Left lung (tissue), 10 donors: ENCODE results near the gene TPCN2. TPM values are rescaled to one million over a fixed set of nuclear protein-coding genes. Genes with fewer than 3 reads are reported as not detected.

Experiments
- ATAC-seq: fragments of 200-7000 bp; cut with Tn5 transposase; one replicate; pipeline ENCODE4 v1.9.1; 2020; ENCODE audit warnings: moderate library complexity
- DNase-seq, 4 donors: peaks; one replicate each; pipeline ENCODE4 v3.0.0-alpha.2; 2013 to 2020
- H3K27ac ChIP-seq, 2 donors: fragments of 200-600 bp; sonication (generic) in 1 of 2; one replicate each; pipeline versions ENCODE4 v1.5.0 to v1.8.0; 2020 to 2021
- H3K27me3 ChIP-seq, 2 donors: fragments of 200-600 bp; sonication (generic) in 1 of 2; one replicate each; pipeline versions ENCODE4 v1.5.0 to v1.8.0; 2020 to 2021
- H3K36me3 ChIP-seq, 2 donors: fragments of 200-600 bp; sonication (generic) in 1 of 2; one replicate each; pipeline versions ENCODE4 v1.5.0 to v1.8.0; 2020 to 2021
- H3K4me1 ChIP-seq, 2 donors: fragments of 200-600 bp; one replicate each; pipeline ENCODE4 v1.8.0; 2021
- H3K4me3 ChIP-seq, 2 donors: fragments of 200-600 bp; sonication (generic) in 1 of 2; one replicate each; pipeline versions ENCODE4 v1.5.0 to v1.8.0; 2020 to 2021; ENCODE audit warnings: mild to moderate bottlenecking in 1 of 2
- H3K9me3 ChIP-seq, 2 donors: fragments of 200-600 bp; sonication (generic) in 1 of 2; one replicate each; pipeline versions ENCODE4 v1.5.0 to v1.8.0; 2020 to 2021
- CTCF ChIP-seq, 2 donors: fragments of 200-600 bp; sonication (generic) in 1 of 2; IDR thresholded peaks; one replicate each; pipeline versions ENCODE4 v1.5.0 to v1.8.0; 2021; ENCODE audit warnings: antibody characterized with exemption in 2 of 2
- intact Hi-C, 2 donors: fragments of 100-400 bp; cut with DNase I; formaldehyde crosslinking; loops; one replicate each; pipeline versions ENCODE4 v1.11.2 to v1.14.2; 2022
- polyA plus RNA-seq, 6 donors: library from polyadenylated mRNA; unstranded; fragments of 120-200 nt; gene quantifications; one replicate each; pipeline ENCODE4 v1.2.1, GENCODE V29; 2013; ENCODE audit not compliant: insufficient read length in 6 of 6
- total RNA-seq, 2 donors: library from RNA; stranded (reverse); fragmentation: NEBNext Ultra II Directional; extraction: Animal tissue kit (Norgen Biotek cat#: 25700); gene quantifications; one replicate each; pipeline ENCODE4 v1.2.1, GENCODE V29; 2021
- donor health status: DM: no; HTN: yes; CAD: no.
- donor health status: DM: no; HTN: no; CAD: no.

TPCN2 gene
- total and polyA plus RNA-seq, 8 donors, result 12.1 to 22.0 (median 14.9) TPM

- intact Hi-C loops, result no loop called here
- Histone ChIP-seq H3K9me3 (no peaks in the 10 kb centered on the region), H3K4me3 (no peak overlapping the region), H3K27me3 (peaks cover 0 to 5% of the 10 kb centered on the region in 2 donors), H3K27ac (no peak overlapping the region), H3K4me1 (peaks cover 0 to 23% of the 10 kb centered on the region in 2 donors), H3K36me3 (no peaks in the 10 kb centered on the region)
- TF ChIP-seq CTCF (IDR thresholded peaks at IDR 0.05), result no peak
- ATAC-seq, result no peak
- no peak for DNase-seq
These were observed 14.4 kb upstream of the TPCN2 start for GRCh38 chr11:69034123-69034867.

DNA sequence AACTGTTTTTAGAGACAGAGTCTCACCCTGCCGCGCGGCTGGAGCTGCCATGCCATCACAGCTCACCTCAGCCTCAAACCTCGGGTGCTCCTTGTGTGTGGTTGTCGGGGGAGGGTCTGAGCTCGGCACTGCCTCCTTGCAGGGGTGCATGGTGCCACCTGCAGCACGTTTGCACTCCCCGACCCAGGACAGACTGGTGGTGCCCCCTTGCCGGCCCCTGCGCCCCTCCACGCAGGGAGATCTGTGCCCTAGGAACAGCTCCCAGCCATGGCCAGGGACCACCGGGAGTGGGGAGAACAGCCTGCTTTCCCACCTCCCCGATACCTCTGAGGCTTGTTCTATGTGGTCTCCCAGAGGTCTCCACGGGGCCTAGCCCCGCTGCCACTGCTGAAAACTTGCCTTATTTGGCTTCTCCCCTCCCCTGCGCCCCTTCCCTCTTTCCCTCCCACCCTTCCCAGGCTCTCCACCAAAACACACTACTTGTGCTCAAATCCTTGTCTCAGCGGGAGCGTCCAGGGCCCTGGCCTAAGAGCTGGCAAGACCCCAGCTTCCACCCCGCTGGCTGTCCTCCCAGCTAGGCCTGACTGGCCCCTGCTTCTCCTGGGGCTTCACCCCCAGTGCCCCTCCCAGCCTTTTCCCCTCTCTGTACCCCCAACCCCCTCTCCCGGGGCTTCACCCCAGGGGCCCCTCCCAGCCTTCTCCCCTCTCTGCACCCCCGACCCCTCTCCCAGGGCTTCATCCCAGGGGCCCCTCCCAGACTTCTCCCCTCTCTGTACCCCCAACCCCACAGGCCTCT is 13.4 kb upstream of the TPCN2 start:
- H3K36me3 ChIP-seq, result no peaks in the 10 kb centered on the region
- H3K4me1 ChIP-seq, result peaks cover 0 to 19% of the 10 kb centered on the region in 2 donors
- no peaks in the 10 kb centered on the region for H3K9me3 ChIP-seq
- no peak for ATAC-seq
- no peak for TF ChIP-seq CTCF (IDR thresholded peaks at IDR 0.05)
- H3K4me3 ChIP-seq, result no peak overlapping the region
- H3K27ac ChIP-seq, result no peak overlapping the region
- intact Hi-C loops, result no loop called here
- peak in 2 of 4 donors; percentile 70 to 74 for DNase-seq
- H3K27me3 ChIP-seq, result peaks cover 0 to 5% of the 10 kb centered on the region in 2 donors

- Histone ChIP-seq H3K4me1 (peaks cover 0 to 19% of the 10 kb centered on the region in 2 donors), H3K27me3 (peaks cover 0 to 5% of the 10 kb centered on the region in 2 donors), H3K36me3 (no peaks in the 10 kb centered on the region), H3K9me3 (no peaks in the 10 kb centered on the region), H3K27ac (peak overlapping the region in 1 of 2 donors; percentile 3), H3K4me3 (no peak overlapping the region)
- no peak for ATAC-seq
- intact Hi-C loops, result no loop called here
- DNase-seq, result peak in 2 of 4 donors; percentile 37 to 60
- TF ChIP-seq CTCF (IDR thresholded peaks at IDR 0.05), result no peak
These were observed 12.8 kb upstream of the TPCN2 start for GRCh38 chr11:69035946-69036340.

- intact Hi-C loops, result no loop called here
- TF ChIP-seq CTCF (IDR thresholded peaks at IDR 0.05), result no peak
- H3K4me1 ChIP-seq, result peaks cover 0 to 18% of the 10 kb centered on the region in 2 donors
- no peaks in the 10 kb centered on the region for H3K9me3 ChIP-seq
- no peak overlapping the region for H3K27ac ChIP-seq
- H3K36me3 ChIP-seq, result no peaks in the 10 kb centered on the region
- H3K27me3 ChIP-seq, result peaks cover 0 to 5% of the 10 kb centered on the region in 2 donors
- DNase-seq (peak in 1 of 4 donors; percentile 62), ATAC-seq (no peak)
- H3K4me3 ChIP-seq, result no peak overlapping the region
These were observed 11.7 kb upstream of the TPCN2 start for GRCh38 chr11:69037074-69037473.

DNA sequence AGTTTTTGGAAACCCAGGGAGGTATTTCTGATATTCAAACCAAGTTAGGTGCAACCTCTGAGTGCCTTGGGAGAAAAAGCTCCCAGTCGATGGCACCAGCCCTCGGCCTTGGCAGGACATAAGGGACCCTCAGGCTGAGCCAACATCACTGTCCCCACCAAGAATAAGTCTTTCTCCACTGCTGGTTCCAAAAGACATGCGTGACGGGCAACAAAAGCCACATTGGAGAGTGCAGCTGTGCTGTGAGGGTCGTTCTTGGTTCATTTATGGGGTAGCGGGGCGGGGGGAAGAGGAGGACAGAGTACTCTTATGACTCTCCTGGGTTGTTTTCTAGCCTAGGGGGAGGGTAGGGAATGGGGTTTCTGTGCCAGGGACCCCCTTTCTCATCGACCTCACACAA is 11.2 kb upstream of the TPCN2 start:
- no peaks in the 10 kb centered on the region for H3K36me3 ChIP-seq
- intact Hi-C loops, result no loop called here
- no peak for TF ChIP-seq CTCF (IDR thresholded peaks at IDR 0.05)
- H3K27ac ChIP-seq, result no peak overlapping the region
- ATAC-seq, result no peak
- DNase-seq, result no peak
- H3K4me1 ChIP-seq, result peaks cover 0 to 18% of the 10 kb centered on the region in 2 donors
- no peak overlapping the region for H3K4me3 ChIP-seq
- peaks cover 0 to 5% of the 10 kb centered on the region in 2 donors for H3K27me3 ChIP-seq
- H3K9me3 ChIP-seq, result no peaks in the 10 kb centered on the region
